ENCODE results near the gene CCR6. TPM values are rescaled to one million over a fixed set of nuclear protein-coding genes. Genes with fewer than 3 reads are reported as not detected.
A peak's percentile ranks its signal among the peaks of the same experiment; 100 is the strongest.

CCR6 gene
- total RNA-seq, 1 donor from 2014 or later: not detected

GRCh38 chr6:167119670-167120582 is 3.0 kb upstream of the CCR6 start:
- no peak for DNase-seq (ENCODE audit: low read depth)

DNA sequence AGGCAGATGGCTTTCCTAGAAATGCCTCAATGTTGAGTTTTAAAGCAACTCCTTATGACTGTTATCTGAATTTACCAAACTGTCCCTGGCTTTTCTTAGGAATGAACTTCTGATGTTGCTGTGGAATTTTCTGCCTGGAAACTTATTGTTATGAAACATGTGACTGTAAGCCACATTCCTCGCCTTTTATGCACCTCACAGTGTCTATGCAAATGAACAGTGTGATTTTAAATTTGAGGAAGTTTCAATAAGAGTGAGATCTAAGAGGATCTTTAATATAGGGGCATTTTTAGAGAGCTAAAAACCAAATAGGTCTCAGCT is 2.4 kb upstream of the CCR6 start:
- DNase-seq (ENCODE audit: low read depth): no peak

GRCh38 chr6:167121335-167121841 is 1.5 kb upstream of the CCR6 start:
- DNase-seq (ENCODE audit: low read depth): no peak

DNA sequence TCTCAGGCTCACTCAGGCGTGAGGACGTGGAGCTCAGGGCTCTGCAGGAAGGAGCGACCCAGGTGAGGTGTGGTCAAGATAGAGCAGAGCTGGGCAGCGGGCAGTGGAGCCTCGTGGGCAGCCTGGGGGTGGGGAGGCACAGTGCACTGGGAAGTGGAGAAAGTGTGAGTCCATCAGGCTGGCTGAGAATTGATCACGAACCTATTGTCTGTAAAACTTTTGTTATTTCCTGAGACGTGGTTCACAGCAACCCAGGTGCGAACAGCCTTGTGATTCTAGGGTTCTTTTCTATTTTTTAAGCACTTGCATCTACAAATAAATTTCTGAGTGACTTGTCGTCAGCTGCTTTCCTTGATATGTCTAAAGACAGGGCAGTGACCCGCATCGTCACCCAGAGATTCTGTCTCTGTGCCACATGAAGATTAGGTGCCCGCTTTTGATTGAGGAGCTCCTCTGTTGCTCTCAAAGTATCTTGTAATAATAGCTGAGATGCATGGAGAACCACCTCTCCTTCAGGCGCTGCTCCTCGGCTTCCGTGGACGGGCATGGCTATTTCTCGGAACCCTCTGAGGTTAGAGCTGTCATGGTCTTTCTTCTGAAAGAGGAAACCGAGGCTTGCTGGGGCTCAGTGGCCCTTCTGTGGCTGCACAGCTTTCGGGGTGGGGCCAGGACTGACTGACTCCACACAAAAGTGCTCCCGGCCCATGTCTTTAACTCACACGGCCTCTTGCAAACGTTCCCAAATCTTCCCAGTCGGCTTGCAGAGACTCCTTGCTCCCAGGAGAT is 662 bp upstream of the CCR6 start:
- DNase-seq (ENCODE audit: low read depth): no peak

GRCh38 chr6:167124753-167125152 is 1.9 kb downstream of the CCR6 start:
- DNase-seq (ENCODE audit: low read depth): no peak

GRCh38 chr6:167125410-167125809 is 2.5 kb downstream of the CCR6 start:
- no peak for DNase-seq (ENCODE audit: low read depth)

DNA sequence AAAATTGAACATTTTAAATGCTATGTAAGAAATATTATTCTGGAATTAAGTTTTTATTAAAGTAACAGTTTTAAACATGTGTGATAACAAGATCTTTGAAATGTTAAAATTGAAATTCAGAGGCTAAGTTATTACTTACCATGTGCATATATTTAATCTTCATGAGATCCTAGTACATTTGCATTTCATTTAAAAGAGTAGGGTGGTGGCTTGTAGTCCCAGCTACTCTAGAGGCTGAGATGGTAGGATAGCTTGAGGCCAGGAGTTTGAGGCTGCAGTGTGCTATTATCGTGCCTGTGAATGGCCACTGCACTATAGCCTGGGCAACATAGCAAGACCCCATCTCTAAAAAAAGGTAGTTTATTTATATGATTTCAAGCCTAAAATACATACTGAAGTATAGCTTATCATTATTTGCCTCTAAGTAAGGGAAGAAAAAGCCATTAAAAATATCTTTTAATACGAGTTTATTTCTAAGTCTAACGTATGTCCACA is 3.0 kb downstream of the CCR6 start:
- no peak for DNase-seq (ENCODE audit: low read depth)

- peak; percentile 62 for DNase-seq (ENCODE audit: low read depth)
Measured at GRCh38 chr6:167127785-167128531, 5.1 kb downstream of the CCR6 start.

- DNase-seq (ENCODE audit: low read depth): no peak
Measured at GRCh38 chr6:167129159-167129558, 6.3 kb downstream of the CCR6 start.

DNA sequence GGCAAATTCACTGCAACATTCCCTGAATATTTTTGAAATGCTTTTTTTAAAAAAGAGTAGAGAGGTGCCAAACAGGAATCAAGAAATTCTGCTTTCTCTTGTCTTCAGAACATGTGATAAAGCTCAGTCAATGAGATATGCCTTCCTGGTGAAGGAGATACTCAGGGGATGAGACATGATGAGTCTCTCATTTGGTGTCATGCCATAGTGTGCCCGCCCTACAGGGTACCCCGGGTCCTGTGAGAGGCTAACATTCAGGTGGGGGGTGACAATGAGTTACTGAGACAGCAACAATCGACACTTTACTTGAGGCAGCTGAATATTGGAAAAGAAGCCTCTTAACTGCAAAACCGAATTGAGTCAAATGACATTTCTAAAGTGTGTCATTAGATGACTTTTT is 6.7 kb downstream of the CCR6 start:
- DNase-seq (ENCODE audit: low read depth): no peak

DNA sequence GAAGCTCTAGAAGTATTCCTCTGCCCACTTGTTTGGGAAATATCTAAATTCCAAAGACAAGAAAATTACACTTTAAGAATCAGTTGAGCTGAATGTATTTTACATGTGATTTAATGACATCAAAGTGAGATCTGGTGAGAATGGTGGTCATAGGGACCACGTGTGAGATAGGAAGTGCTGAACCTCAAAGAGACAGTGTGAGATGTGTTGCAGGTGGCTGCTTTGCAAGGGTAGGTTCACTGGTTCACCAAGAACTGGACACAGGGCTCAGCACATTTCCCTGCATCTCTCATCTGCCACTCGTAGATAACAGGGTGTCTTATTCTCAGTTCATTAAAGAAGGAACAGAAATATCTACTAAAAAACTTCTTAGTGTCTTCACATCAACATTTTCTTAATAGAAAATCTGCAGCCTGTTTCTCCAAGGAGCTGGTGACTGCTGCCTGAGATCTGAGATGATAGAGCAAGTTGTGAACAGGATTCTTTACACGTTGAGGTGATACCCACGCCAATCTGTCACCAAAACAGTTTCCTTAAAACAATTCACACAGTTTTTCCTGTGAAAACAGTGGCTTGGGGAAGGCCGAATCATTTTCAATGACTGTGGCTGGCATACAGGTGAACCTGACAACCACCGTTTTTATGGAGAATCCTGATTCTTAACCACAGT is 7.2 kb downstream of the CCR6 start:
- no peak for DNase-seq (ENCODE audit: low read depth)

DNA sequence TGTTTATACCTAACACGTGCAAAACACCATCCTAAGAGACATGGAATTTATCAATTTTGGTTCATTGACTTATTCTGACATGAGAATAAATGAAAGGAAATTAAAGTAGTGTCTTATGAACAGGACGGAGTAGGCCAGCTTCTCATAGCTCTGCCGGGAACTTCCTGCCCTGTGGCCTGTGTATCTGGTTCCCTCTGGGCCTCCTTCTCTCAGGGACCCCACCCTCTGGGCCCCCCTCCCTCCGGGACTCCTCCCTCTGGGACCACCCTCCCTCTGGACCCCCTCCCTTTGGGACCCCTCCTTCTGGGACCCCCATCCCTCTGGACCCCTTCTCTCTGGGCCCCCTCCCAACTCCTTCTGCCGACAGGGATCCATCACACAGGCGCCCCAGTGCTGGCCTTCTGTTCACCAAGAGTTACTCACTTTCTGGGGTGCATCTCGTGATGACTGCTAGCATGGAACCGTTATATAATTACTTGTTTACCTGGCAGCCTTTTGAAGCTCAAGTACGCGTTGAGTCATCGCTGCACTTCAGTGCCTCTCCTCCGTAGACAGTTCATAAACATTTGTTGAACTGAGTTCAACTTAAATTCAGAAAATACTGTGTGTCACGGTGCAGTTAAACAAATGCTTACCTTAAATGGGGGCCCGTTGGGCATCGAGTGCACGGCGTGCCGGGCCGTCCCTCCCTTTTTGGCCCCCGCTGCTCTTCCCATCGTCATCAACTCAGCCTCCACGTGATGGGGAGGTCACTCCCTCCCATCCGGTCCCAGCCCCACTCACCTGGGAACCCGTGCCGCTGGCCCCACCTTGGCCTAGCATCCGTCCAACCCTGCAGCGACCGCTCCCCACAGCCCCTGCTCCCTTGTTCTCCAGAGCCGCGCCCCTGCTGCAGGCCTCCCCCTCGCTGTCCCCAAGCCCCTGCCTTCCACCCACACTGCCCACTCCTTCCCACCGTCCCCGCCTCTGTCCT is 8.1 kb downstream of the CCR6 start:
- DNase-seq (ENCODE audit: low read depth): peak; percentile 47

- peak; percentile 70 for DNase-seq (ENCODE audit: low read depth)
Measured at GRCh38 chr6:167134448-167135328, 11.8 kb downstream of the CCR6 start.

- DNase-seq (ENCODE audit: low read depth): no peak
Measured at GRCh38 chr6:167136376-167136775, 13.5 kb downstream of the CCR6 start.

DNA sequence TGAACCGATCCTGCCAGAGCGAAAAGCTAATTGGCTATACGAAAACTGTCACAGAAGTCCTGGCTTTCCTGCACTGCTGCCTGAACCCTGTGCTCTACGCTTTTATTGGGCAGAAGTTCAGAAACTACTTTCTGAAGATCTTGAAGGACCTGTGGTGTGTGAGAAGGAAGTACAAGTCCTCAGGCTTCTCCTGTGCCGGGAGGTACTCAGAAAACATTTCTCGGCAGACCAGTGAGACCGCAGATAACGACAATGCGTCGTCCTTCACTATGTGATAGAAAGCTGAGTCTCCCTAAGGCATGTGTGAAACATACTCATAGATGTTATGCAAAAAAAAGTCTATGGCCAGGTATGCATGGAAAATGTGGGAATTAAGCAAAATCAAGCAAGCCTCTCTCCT is 14.2 kb downstream of the CCR6 start:
- DNase-seq (ENCODE audit: low read depth): no peak

- no peak for DNase-seq (ENCODE audit: low read depth)
Measured at GRCh38 chr6:167137881-167138280, 15.0 kb downstream of the CCR6 start.

DNA sequence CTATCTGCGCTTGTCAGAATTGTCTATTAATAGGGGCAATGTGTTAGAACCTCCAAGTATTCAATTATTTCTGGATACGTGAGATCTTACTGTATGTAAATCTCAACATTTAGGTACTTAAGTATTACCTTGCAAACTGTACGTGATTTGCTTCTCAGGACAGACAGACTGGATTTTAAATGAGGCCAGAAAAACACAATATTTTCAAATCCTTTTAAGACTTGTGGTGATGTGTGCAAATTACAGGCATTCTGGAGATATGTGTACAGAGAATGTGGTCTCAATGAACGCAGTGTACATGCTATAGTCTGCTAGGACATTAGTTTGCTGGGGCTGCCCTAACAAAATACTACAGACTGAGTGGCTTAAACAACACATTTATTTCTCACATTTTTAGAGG is 16.9 kb downstream of the CCR6 start:
- DNase-seq (ENCODE audit: low read depth): no peak

- DNase-seq (ENCODE audit: low read depth): no peak
Measured at GRCh38 chr6:167140589-167141474, 17.9 kb downstream of the CCR6 start.
